ENCODE data around the gene SALL1.

The SALL1 gene

DNA sequence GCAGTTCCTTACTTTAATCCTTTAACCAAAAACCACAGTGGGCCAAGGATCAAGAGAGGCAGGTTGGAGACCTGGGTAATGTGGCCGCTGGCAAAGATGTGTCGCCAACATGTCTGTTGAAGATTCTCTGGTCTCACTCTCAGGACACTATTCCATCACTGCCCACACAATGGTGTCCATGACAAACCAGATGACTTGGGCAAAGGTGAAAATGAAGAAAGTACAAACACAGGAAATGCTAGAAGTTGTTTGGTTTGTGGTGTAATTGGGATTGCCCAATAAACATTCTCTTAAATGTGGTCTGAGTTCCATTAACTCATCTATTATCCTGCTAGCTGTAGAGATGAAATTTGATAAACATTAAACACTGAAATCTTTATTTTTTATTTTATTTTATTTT, 43.3 kb downstream of the SALL1 start:
- no peak for DNase-seq

DNA sequence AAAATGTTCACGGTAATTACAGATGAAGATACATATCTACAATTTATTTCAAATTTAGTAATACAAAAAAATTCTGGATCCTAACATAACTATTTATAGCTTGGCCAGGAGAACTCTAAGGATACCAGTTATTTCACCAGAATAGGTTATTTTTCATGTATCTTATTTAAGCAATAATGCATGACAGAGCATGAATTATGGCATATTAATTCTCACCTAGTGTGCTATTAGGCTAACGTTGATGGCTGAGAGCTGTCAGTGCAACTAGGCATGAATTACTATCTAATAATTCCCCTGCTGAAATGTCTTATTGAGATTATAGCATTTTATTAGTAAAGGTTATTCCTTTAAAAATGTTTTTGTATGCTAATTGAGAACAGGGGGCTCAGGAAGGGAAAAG, 44.5 kb downstream of the SALL1 start:
- DNase-seq, result no peak

DNA sequence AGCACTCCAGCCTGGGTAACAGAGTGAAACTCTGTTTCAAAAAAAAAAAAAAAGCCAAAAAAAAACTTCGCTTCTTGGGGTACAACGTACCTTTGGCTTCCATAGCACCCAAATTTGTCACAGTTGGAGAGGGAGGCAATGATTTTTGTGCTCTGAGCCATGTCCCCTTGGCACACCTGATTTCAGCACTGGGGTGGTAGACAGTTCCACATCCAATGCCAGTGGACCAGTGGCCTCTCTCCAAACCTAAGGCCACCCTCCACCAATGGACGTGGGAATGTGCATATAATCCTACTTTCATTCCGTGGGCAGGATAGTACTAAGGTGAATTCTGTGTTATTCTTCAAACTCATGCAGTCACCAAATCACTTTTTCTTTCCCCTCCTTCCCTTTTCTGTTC, 47.5 kb downstream of the SALL1 start:
- DNase-seq, result no peak

DNA sequence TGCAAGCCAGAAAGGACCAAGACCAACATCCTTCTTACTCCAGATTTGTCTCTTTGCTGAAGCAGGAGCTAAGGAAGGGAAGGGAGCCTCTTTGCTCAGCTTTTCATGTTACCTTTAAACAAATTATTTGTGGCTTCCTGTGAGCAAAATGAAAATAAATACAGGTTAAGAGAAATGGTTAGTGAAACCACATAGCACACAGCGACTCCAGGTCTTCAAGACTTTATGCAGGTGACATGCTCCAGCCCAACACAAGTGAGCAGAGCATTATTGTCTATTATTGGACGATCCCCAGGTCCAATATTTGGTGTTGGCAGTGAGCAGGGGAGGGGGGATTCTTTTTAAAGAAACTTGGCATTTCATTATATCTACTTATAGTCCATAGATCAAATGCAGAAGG, 53.3 kb downstream of the SALL1 start:
- DNase-seq, result no peak

GRCh38 chr16:51095890-51096626, 55.0 kb downstream of the SALL1 start:
- DNase-seq, result no peak

- no peak for DNase-seq
Observed at GRCh38 chr16:51095084-51095881, 55.8 kb downstream of the SALL1 start.

DNA sequence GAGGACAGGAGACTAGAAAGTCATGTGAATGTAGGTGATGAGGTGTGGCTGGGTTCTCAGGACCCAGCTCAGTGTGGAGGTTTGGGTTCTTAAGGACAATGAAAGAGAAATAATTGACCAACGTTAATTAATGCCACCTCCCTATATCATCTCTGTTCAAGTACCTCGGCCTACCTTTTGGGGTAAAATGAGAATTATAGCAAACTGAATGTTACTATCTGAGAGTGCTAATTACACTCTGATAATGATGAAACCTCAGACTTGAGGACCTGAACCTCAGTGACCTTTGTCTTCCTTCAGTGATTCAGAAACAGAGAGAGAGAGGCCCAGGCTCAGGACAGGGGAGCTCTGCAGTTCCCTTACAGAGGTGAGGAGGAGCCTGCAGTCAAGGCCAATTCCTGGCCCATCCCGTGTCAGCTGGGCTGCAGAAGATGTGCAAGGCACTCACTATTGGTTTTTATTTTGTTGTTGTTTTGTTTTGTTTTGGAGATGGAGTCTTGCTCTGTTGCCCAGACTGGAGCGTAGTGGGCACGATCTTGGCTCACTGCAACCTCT, 57.3 kb downstream of the SALL1 start:
- no peak for DNase-seq

Data from NCI-H510A (cell line).